Measurements from ENCODE around the gene MYH16.
A peak's percentile ranks its signal among the peaks of the same experiment; 100 is the strongest.

MYH16 gene

DNA sequence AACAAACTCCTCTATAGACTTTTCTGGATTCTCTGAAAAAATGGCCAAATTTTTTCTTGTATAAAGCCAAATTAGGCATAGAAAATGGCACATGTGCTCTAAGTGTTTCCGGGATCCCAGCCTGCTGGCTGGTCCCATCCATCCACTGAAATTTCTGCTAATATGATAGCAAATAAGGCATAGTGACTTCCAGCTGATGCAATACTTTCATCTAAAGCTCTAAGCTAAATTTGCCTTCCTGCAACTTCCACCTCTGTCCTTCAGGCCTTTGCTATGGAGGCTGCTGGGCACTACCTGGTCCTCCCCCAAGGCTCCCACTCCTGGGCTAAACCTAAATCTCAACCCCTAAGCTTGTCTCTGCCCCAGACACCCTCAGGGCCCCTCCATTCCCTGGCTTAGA, 20.5 kb downstream of the MYH16 start:
- no peak for TF ChIP-seq CTCF (IDR thresholded peaks at IDR 0.05; ENCODE audit: low read length, missing control alignments)
- no peak for DNase-seq (ENCODE audit: low read depth)
- H3K4me3 ChIP-seq (replicated peaks; ENCODE audit: low read depth, low read length), result no peak overlapping the region

GRCh38 chr7:99293650-99294049, 21.0 kb downstream of the MYH16 start:
- no peak for DNase-seq (ENCODE audit: low read depth)
- TF ChIP-seq CTCF (IDR thresholded peaks at IDR 0.05; ENCODE audit: low read length, missing control alignments), result no peak
- no peak overlapping the region for H3K4me3 ChIP-seq (replicated peaks; ENCODE audit: low read depth, low read length)

DNA sequence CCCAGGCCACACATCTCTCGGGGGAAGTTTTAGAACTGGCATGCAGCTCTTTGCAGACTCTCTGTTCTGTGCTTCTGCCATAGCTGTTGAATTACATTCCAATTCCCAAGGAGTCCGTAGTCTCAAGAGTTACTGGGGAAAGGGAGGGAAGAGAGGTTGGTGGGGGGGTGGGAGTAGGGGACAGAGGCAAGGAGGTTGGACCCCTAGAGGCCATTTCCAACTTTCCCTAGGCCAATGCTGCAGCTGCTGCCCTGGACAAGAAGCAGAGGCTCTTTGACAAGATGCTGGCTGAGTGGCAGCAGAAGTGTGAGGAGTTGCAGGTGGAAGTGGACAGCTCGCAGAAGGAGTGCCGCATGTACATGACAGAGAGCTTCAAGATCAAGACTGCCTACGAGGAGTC, 23.8 kb downstream of the MYH16 start:
- TF ChIP-seq CTCF (IDR thresholded peaks at IDR 0.05; ENCODE audit: low read length, missing control alignments), result no peak
- no peak overlapping the region for H3K4me3 ChIP-seq (replicated peaks; ENCODE audit: low read depth, low read length)

DNA sequence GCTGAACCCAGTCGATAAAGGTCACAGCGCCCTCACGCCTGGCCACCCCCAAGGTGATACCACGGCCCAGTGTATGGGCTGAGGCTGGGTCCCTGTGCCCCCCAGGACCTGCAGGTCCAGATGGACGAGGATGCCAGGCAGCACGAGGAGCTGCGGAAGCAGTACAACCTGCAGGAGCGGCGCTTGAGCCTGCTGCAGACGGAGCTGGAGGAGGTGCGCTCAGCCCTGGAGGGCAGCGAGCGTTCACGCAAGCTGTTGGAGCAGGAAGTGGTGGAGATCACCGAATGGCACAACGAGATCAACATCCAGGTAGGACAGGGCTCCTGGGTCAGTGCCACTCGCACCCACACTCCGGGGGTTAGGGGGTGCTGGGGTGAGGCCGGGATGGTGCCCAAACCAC, 28.9 kb downstream of the MYH16 start:
- DNase-seq (ENCODE audit: low read depth), result no peak
- TF ChIP-seq CTCF (IDR thresholded peaks at IDR 0.05; ENCODE audit: low read length, missing control alignments), result no peak
- no peak overlapping the region for H3K4me3 ChIP-seq (replicated peaks; ENCODE audit: low read depth, low read length)

More for the DNA sequence above, 23.8 kb downstream of the MYH16 start:
- DNase-seq (ENCODE audit: low read depth), result no peak

DNA sequence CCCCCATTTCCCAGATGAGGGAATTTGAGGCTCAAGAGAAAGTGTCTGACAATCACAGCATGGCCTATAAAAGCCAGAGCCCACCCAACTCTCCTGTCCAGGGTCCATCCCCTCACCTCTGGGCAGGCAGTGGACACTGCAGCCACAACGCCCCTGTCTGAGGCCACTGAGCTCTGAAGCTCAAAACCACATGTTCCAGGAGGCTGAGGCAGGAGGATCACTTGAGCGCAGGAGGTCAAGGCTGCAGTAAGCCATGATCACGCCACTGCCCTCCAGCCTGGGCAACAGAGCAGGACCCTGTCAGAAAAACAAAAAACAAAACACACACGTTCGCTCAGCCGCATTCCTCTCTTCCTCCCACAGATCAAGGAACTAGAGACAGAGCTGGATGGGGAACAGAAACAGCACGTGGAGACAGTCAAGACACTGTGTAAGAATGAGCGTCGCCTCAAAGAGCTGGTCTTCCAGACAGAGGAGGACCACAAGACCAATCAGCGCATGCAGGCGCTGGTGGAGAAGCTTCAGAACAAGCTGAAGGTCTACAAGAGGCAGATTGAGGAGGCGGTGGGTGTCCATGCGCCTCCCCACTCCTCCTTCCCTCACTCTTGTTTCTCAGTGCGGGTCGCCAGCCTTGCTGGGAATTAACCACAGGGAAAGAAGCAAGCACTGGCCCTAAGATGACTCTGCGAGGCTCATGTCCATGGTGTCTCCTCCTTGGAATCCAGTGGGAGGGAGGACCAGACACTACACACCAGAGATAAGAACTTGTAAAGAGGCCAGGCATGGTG, 33.0 kb downstream of the MYH16 start:
- no peak for TF ChIP-seq CTCF (IDR thresholded peaks at IDR 0.05; ENCODE audit: low read length, missing control alignments)
- peak; percentile 5 for DNase-seq (ENCODE audit: low read depth)
- no peak overlapping the region for H3K4me3 ChIP-seq (replicated peaks; ENCODE audit: low read depth, low read length)

DNA sequence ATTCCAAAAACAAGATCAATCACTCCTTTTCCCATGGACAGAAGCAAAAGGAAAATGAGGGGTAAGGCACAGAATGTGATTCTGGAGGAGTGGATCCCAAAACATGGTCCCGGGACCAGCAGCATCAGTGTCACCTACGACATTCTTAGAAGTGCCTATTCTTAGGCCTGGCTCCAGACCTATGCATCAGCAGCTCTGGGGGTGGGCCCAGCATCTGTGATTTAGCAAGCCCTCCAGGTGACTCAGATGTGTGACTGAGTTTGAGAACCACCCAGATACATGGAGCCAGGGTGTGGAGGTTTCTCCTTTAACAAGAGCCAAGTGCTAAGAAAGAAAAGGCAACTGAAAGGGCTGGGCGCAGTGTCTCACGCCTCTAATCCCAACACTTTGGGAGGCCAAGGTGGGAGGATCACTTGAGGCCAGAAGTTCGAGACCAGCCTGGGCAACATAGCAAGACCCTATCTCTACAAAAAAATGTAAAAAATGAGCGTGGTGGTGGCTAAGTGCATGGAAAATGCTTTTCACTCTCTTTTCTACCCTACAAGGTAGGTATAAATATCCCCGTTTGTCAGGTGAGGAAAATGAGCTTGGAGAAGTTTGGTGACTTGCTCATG, 35.9 kb downstream of the MYH16 start:
- no peak for TF ChIP-seq CTCF (IDR thresholded peaks at IDR 0.05; ENCODE audit: low read length, missing control alignments)
- no peak overlapping the region for H3K4me3 ChIP-seq (replicated peaks; ENCODE audit: low read depth, low read length)
- DNase-seq (ENCODE audit: low read depth), result peak; percentile 14
